HEK293 (cell line): Measurements from ENCODE around the gene CTDSP2.

Source experiments
- CTCF ChIA-PET: fragments of 350-600 bp; formaldehyde crosslinking; extraction: SDS; loops from one replicate; lab custom pipeline; 2021; ENCODE audit warnings: antibody characterized with exemption; lab: Yijun Ruan, JAX
- POLR2A ChIA-PET: fragments of 300-600 bp; formaldehyde crosslinking; extraction: SDS; loops from one replicate; lab custom pipeline; 2020; ENCODE audit warnings: antibody characterized with exemption, inconsistent platforms; lab: Yijun Ruan, JAX
- H3K27ac ChIP-seq: fragments of 200-500 bp; sonication (Bioruptor generic); 2 replicates; pipeline ENCODE4 v1.5.1; 2014; ENCODE audit warnings: low read depth, low read length, control low read depth, inconsistent platforms; ENCODE audit errors: extremely low read depth
- H3K36me3 ChIP-seq, 2 experiments: fragments of 200-500 bp in 1 of 2; sonication (Bioruptor generic) in 1 of 2; 1 replicate in 1 of 2; 2 replicates in 1 of 2; pipeline ENCODE4 v1.5.1; 2014 to 2017; ENCODE audit warnings: inconsistent platforms in 2 of 2, low read length in 2 of 2; ENCODE audit not compliant: control insufficient read depth in 2 of 2, insufficient read depth in 1 of 2
- H3K4me1 ChIP-seq: fragments of 200-500 bp; sonication (Bioruptor generic); 2 replicates; pipeline ENCODE4 v1.5.1; 2014; ENCODE audit warnings: mild to moderate bottlenecking, low read length, inconsistent platforms; ENCODE audit not compliant: control insufficient read depth, insufficient read depth
- H3K4me3 ChIP-seq: 2 replicates; pipeline ENCODE4 v1.5.1; 2011; ENCODE audit warnings: low read depth, mild to moderate bottlenecking, control low read depth, low read length, moderate library complexity
- H3K9me3 ChIP-seq: fragments of 200-500 bp; sonication (Bioruptor generic); 2 replicates; pipeline ENCODE4 v1.5.1; 2014; ENCODE audit warnings: low read depth, low read length, inconsistent platforms; ENCODE audit not compliant: control insufficient read depth, insufficient read depth
- HOXA7 ChIP-seq: sonication (generic); formaldehyde crosslinking; IDR thresholded peaks from 2 replicates; pipeline ENCODE4 v1.8.1; 2022; ENCODE audit warnings: missing genetic modification reagents, borderline replicate concordance
- MZF1 ChIP-seq: fragments of 450-650 bp; formaldehyde crosslinking; IDR thresholded peaks from 2 replicates; pipeline ENCODE4 v1.5.1; 2017; ENCODE audit warnings: missing biosample characterization, missing genetic modification characterization, borderline replicate concordance
- PRDM6 ChIP-seq: fragments of 450-650 bp; formaldehyde crosslinking; IDR thresholded peaks from 2 replicates; pipeline ENCODE4 v1.5.1; 2017; ENCODE audit warnings: missing biosample characterization, missing genetic modification characterization
- SP7 ChIP-seq: fragments of 450-650 bp; formaldehyde crosslinking; IDR thresholded peaks from 2 replicates; pipeline ENCODE4 v1.5.1; 2016; ENCODE audit warnings: missing biosample characterization, missing genetic modification characterization
- WT1 ChIP-seq: fragments of 450-650 bp; formaldehyde crosslinking; IDR thresholded peaks from 2 replicates; pipeline ENCODE4 v1.5.1; 2016; ENCODE audit warnings: missing biosample characterization, missing genetic modification characterization
- YY1 ChIP-seq: fragments of 450-650 bp; formaldehyde crosslinking; IDR thresholded peaks from 2 replicates; pipeline ENCODE4 v1.5.1; 2018; ENCODE audit warnings: missing biosample characterization, missing genetic modification characterization
- ZBTB49 ChIP-seq: fragments of 450-650 bp; formaldehyde crosslinking; IDR thresholded peaks from 2 replicates; pipeline ENCODE4 v1.5.1; 2016; ENCODE audit warnings: missing biosample characterization, missing genetic modification characterization, low read depth
- ZFP41 ChIP-seq: fragments of 450-650 bp; formaldehyde crosslinking; IDR thresholded peaks from 2 replicates; pipeline ENCODE4 v1.5.1; 2016; ENCODE audit warnings: missing biosample characterization, missing genetic modification characterization, borderline replicate concordance
- ZIC2 ChIP-seq: fragments of 450-650 bp; formaldehyde crosslinking; IDR thresholded peaks from 2 replicates; pipeline ENCODE4 v1.5.1; 2016; ENCODE audit warnings: missing biosample characterization, missing genetic modification characterization
- ZNF121 ChIP-seq: fragments of 450-650 bp; formaldehyde crosslinking; IDR thresholded peaks from 2 replicates; pipeline ENCODE4 v1.5.1; 2016; ENCODE audit warnings: missing biosample characterization, missing genetic modification characterization
- ZNF174 ChIP-seq: fragments of 450-650 bp; formaldehyde crosslinking; IDR thresholded peaks from 2 replicates; pipeline ENCODE4 v1.5.0; 2017; ENCODE audit warnings: missing biosample characterization, mild to moderate bottlenecking, missing genetic modification characterization
- ZNF362 ChIP-seq: fragments of 450-650 bp; formaldehyde crosslinking; IDR thresholded peaks from 2 replicates; pipeline ENCODE4 v1.5.1; 2016; ENCODE audit warnings: missing biosample characterization, missing genetic modification characterization
- ZNF404 ChIP-seq: fragments of 450-650 bp; formaldehyde crosslinking; IDR thresholded peaks from 2 replicates; pipeline ENCODE4 v1.5.1; 2017; ENCODE audit warnings: missing biosample characterization, missing genetic modification characterization
- ZNF433 ChIP-seq: fragments of 450-650 bp; formaldehyde crosslinking; IDR thresholded peaks from 2 replicates; pipeline ENCODE4 v1.5.1; 2016; ENCODE audit warnings: missing biosample characterization, missing genetic modification characterization, low read depth
- ZNF488 ChIP-seq: fragments of 450-650 bp; formaldehyde crosslinking; IDR thresholded peaks from 2 replicates; pipeline ENCODE4 v1.5.1; 2016; ENCODE audit warnings: missing biosample characterization, missing genetic modification characterization
- ZNF501 ChIP-seq: fragments of 450-650 bp; formaldehyde crosslinking; IDR thresholded peaks from 2 replicates; pipeline ENCODE4 v1.5.1; 2016; ENCODE audit warnings: missing biosample characterization, missing genetic modification characterization
- ZNF529 ChIP-seq: fragments of 450-650 bp; formaldehyde crosslinking; IDR thresholded peaks from 2 replicates; pipeline ENCODE4 v1.5.1; 2017; ENCODE audit warnings: missing genetic modification characterization, missing biosample characterization; ENCODE audit not compliant: insufficient replicate concordance
- ZNF544 ChIP-seq: fragments of 450-650 bp; formaldehyde crosslinking; IDR thresholded peaks from 2 replicates; pipeline ENCODE4 v1.5.0; 2017; ENCODE audit warnings: missing biosample characterization, missing genetic modification characterization
- ZNF555 ChIP-seq: fragments of 450-650 bp; formaldehyde crosslinking; conservative IDR thresholded peaks from 2 replicates; pipeline ENCODE4 v1.5.1; 2017; ENCODE audit warnings: missing biosample characterization, mild to moderate bottlenecking, missing genetic modification characterization, inconsistent platforms
- ZNF561 ChIP-seq: fragments of 450-650 bp; IDR thresholded peaks from 2 replicates; pipeline ENCODE4 v1.5.1; 2018; ENCODE audit warnings: missing biosample characterization, missing genetic modification characterization, borderline replicate concordance
- ZNF660 ChIP-seq: fragments of 450-650 bp; IDR thresholded peaks from 2 replicates; pipeline ENCODE4 v1.5.1; 2018; ENCODE audit warnings: missing biosample characterization, mild to moderate bottlenecking, missing genetic modification characterization
- ZSCAN5A ChIP-seq: fragments of 450-650 bp; formaldehyde crosslinking; IDR thresholded peaks from 2 replicates; pipeline ENCODE4 v1.5.1; 2016; ENCODE audit warnings: missing biosample characterization, missing genetic modification characterization
- TF ChIP-seq, protein P1 (sequence below): fragments of 450-650 bp; formaldehyde crosslinking; IDR thresholded peaks from 2 replicates; pipeline ENCODE4 v1.5.1; 2016; ENCODE audit warnings: missing biosample characterization, missing genetic modification characterization
- TF ChIP-seq, protein P2 (sequence below): fragments of 450-650 bp; formaldehyde crosslinking; IDR thresholded peaks from 2 replicates; pipeline ENCODE4 v1.5.1; 2016; ENCODE audit warnings: missing biosample characterization, missing genetic modification characterization

Gene CTDSP2

GRCh38 chr12:57832966-57833365 is 13.6 kb downstream of the CTDSP2 start (continued):
- TF ChIP-seq ZNF529 (tag by site-specific recombination) (no peak), YY1 (no peak), PRDM6 (no peak), ZSCAN5A (tag by site-specific recombination) (no peak), SP7 (tag by site-specific recombination) (no peak)
- TF ChIP-seq, protein P1, sequence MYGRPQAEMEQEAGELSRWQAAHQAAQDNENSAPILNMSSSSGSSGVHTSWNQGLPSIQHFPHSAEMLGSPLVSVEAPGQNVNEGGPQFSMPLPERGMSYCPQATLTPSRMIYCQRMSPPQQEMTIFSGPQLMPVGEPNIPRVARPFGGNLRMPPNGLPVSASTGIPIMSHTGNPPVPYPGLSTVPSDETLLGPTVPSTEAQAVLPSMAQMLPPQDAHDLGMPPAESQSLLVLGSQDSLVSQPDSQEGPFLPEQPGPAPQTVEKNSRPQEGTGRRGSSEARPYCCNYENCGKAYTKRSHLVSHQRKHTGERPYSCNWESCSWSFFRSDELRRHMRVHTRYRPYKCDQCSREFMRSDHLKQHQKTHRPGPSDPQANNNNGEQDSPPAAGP (tag by site-specific recombination), result no peak

DNA sequence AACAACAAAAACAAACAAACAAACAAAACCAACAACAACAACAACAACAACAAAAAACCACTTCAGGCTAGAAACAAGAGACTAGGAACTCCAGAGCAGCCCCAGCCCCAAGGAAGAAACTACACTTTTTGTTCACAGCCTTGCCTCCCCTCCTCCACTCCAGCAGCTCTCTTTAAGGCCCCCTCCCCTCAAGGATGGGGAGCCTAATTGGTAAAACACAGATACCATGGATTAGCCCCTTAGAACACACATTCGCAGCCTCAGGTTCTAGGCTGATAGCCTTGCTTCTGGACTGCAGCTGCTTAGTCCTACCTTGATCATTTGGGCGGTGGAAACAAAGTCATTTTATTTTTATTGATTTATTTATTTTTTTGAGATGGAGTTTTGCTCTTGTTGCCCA is 16.1 kb downstream of the CTDSP2 start:
- H3K4me3 ChIP-seq, result no peak overlapping the region
- H3K9me3 ChIP-seq, result no peaks in the 10 kb centered on the region
- H3K27ac ChIP-seq, result no peak overlapping the region
- H3K4me1 ChIP-seq, result no peaks in the 10 kb centered on the region; the same call in 1 of the 2 replicates
- CTCF ChIA-PET, result interaction anchor here (0.8 to 4.2 kb wide), 6 partner anchors 12 to 77 kb away, joined by 3 to 39 read pairs (median 6); partner anchors contain the start of gene CTDSP2
- POLR2A ChIA-PET, result no interaction called here
- peaks cover 14 to 46% of the 10 kb centered on the region in 2 experiments; a peak in 2 of 3 replicates for H3K36me3 ChIP-seq
- TF ChIP-seq MZF1 (tag by site-specific recombination) (no peak), ZNF404 (tag by site-specific recombination) (no peak), ZNF121 (tag by site-specific recombination) (no peak), ZNF660 (tag by site-specific recombination) (no peak), ZBTB49 (no peak), ZNF544 (no peak), ZNF501 (tag by site-specific recombination) (no peak), ZFP41 (tag by site-specific recombination) (no peak), ZNF174 (tag by site-specific recombination) (no peak), ZNF561 (no peak), ZIC2 (tag by site-specific recombination) (no peak), ZNF362 (tag by site-specific recombination) (no peak), ZNF555 (no peak), WT1 (tag by site-specific recombination) (no peak), ZNF488 (tag by site-specific recombination) (no peak), ZNF433 (tag by site-specific recombination) (no peak), HOXA7 (CRISPR knock-in tag) (no peak)
- TF ChIP-seq, protein P2, sequence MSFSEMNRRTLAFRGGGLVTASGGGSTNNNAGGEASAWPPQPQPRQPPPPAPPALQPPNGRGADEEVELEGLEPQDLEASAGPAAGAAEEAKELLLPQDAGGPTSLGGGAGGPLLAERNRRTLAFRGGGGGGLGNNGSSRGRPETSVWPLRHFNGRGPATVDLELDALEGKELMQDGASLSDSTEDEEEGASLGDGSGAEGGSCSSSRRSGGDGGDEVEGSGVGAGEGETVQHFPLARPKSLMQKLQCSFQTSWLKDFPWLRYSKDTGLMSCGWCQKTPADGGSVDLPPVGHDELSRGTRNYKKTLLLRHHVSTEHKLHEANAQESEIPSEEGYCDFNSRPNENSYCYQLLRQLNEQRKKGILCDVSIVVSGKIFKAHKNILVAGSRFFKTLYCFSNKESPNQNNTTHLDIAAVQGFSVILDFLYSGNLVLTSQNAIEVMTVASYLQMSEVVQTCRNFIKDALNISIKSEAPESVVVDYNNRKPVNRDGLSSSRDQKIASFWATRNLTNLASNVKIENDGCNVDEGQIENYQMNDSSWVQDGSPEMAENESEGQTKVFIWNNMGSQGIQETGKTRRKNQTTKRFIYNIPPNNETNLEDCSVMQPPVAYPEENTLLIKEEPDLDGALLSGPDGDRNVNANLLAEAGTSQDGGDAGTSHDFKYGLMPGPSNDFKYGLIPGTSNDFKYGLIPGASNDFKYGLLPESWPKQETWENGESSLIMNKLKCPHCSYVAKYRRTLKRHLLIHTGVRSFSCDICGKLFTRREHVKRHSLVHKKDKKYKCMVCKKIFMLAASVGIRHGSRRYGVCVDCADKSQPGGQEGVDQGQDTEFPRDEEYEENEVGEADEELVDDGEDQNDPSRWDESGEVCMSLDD (tag by site-specific recombination), result no peak
